ENCODE measurements around the gene NPAS3. TPM values are rescaled to one million over a fixed set of nuclear protein-coding genes. Genes with fewer than 3 reads are reported as not detected.

The NPAS3 gene
- total RNA-seq, 1 donor from 2014 or later = not detected

DNA sequence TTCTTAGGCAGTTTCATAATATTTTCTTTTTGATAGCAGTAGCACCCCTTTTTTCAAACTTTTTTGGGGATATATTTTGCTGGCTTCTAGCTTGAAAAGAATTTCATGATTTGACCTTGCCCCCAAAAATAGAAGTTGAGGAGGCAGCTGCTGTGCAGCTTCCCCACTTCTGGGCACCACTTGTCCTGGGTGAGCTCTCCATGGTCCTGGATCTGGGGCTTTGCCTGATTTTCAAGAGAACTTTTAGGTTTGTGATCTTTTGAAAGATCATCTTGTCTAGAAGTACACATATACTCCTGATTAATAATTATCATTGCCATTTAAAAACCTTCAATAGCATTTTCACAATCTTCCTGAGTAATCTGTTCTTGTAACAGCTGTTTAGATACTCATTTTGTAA lies 271.6 kb downstream of the NPAS3 start:
- no peaks in the 10 kb centered on the region for H3F3A ChIP-seq (ENCODE audit: low read depth)
- Mint-ChIP-seq H3K36me3 (peaks cover 3% of the 10 kb centered on the region), H3K4me3 (no peak overlapping the region), H3K27me3 (ENCODE audit: insufficient read depth, low read depth) (no peaks in the 10 kb centered on the region), H3K9me3 (no peaks in the 10 kb centered on the region), H3K27ac (no peak overlapping the region), H3K4me1 (peaks cover 23% of the 10 kb centered on the region)
- no peaks in the 10 kb centered on the region for H4K20me1 ChIP-seq (ENCODE audit: low read depth)
- no peak overlapping the region for H3K9ac ChIP-seq
- no peaks in the 10 kb centered on the region for H3K79me2 ChIP-seq (ENCODE audit: low read depth)
- H3K27me3 ChIP-seq = no peaks in the 10 kb centered on the region
- no peaks in the 10 kb centered on the region for H3K36me3 ChIP-seq
- no peak overlapping the region for H3K4me2 ChIP-seq
- H3K9me3 ChIP-seq (ENCODE audit: low read depth) = no peaks in the 10 kb centered on the region
- DNase-seq (ENCODE audit: low spot score) = peak; percentile 58
- no peak overlapping the region for H2AFZ ChIP-seq (replicated peaks)
- no peaks in the 10 kb centered on the region for H3K4me1 ChIP-seq
- no peak overlapping the region for H3K4me3 ChIP-seq
- no peak overlapping the region for H3K27ac ChIP-seq
- TF ChIP-seq EZH2phosphoT487 (IDR thresholded peaks at IDR 0.05) = no peak
- TF ChIP-seq EZH2 (IDR thresholded peaks at IDR 0.05) = no peak
- TF ChIP-seq, protein P1, sequence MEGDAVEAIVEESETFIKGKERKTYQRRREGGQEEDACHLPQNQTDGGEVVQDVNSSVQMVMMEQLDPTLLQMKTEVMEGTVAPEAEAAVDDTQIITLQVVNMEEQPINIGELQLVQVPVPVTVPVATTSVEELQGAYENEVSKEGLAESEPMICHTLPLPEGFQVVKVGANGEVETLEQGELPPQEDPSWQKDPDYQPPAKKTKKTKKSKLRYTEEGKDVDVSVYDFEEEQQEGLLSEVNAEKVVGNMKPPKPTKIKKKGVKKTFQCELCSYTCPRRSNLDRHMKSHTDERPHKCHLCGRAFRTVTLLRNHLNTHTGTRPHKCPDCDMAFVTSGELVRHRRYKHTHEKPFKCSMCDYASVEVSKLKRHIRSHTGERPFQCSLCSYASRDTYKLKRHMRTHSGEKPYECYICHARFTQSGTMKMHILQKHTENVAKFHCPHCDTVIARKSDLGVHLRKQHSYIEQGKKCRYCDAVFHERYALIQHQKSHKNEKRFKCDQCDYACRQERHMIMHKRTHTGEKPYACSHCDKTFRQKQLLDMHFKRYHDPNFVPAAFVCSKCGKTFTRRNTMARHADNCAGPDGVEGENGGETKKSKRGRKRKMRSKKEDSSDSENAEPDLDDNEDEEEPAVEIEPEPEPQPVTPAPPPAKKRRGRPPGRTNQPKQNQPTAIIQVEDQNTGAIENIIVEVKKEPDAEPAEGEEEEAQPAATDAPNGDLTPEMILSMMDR (IDR thresholded peaks at IDR 0.05) = no peak

DNA sequence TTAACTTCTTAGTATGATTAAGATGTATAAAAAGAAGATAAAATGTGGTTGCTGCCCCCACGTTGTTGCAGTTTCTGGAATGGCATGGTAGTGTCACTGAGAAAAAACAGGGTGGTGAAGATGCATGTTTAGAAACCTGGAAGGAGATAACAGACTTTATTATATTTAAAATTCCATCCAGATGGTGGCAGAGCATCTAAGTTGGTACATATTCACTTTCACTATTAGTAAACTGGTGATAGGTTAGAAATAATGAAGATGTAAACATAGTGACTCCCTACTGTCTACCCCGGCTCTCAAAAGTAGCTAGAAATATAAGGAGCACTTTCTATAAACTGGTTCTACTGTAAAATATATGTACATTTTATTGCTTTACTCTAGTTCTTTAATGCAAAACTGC lies 279.3 kb downstream of the NPAS3 start:
- no peaks in the 10 kb centered on the region for H3F3A ChIP-seq (ENCODE audit: low read depth)
- TF ChIP-seq EZH2 (IDR thresholded peaks at IDR 0.05) = no peak
- TF ChIP-seq EZH2phosphoT487 (IDR thresholded peaks at IDR 0.05) = no peak
- TF ChIP-seq, protein P1 (IDR thresholded peaks at IDR 0.05) = no peak
- no peak overlapping the region for H3K4me2 ChIP-seq
- no peaks in the 10 kb centered on the region for H3K4me1 ChIP-seq
- H3K9ac ChIP-seq = no peak overlapping the region
- H3K9me3 ChIP-seq (ENCODE audit: low read depth) = no peaks in the 10 kb centered on the region
- DNase-seq (ENCODE audit: low spot score) = no peak
- no peak overlapping the region for H3K4me3 Mint-ChIP-seq
- no peaks in the 10 kb centered on the region for H3K36me3 ChIP-seq
- no peak overlapping the region for H3K4me3 ChIP-seq
- no peak overlapping the region for H3K27ac Mint-ChIP-seq
- no peaks in the 10 kb centered on the region for H3K27me3 Mint-ChIP-seq (ENCODE audit: insufficient read depth, low read depth)
- peaks cover 8% of the 10 kb centered on the region for H3K36me3 Mint-ChIP-seq
- H4K20me1 ChIP-seq (ENCODE audit: low read depth) = no peaks in the 10 kb centered on the region
- no peaks in the 10 kb centered on the region for H3K4me1 Mint-ChIP-seq
- H3K27ac ChIP-seq = no peak overlapping the region
- no peaks in the 10 kb centered on the region for H3K9me3 Mint-ChIP-seq
- H3K27me3 ChIP-seq = no peaks in the 10 kb centered on the region
- H3K79me2 ChIP-seq (ENCODE audit: low read depth) = no peaks in the 10 kb centered on the region
- no peak overlapping the region for H2AFZ ChIP-seq (replicated peaks)

DNA sequence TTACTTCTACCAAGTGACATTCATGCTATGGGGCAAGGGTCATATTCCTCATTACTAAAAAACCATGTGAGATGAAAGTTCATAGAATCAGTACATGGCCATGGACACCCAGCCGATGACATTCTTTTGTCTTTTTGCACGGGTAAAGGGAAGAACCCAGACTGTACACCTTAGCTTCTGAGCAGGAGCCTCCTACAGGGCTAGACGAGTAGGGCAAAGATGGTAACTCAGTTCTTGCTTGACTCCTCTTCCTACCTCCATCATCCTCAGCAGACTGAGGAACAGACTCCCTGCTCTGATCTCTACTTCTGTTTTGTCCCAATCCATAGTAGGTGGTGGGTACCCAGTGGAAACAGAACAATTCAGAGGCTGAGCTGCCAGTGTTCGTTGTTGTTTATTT lies 281.3 kb downstream of the NPAS3 start:
- Histone ChIP-seq H3K9me3 (ENCODE audit: low read depth) (no peaks in the 10 kb centered on the region), H3K27ac (no peak overlapping the region), H3K4me2 (no peak overlapping the region), H2AFZ (replicated peaks) (no peak overlapping the region), H3K36me3 (no peaks in the 10 kb centered on the region), H3K4me3 (no peak overlapping the region), H3K79me2 (ENCODE audit: low read depth) (no peaks in the 10 kb centered on the region), H3K4me1 (no peaks in the 10 kb centered on the region), H4K20me1 (ENCODE audit: low read depth) (no peaks in the 10 kb centered on the region), H3K9ac (no peak overlapping the region), H3F3A (ENCODE audit: low read depth) (no peaks in the 10 kb centered on the region), H3K27me3 (no peaks in the 10 kb centered on the region)
- peaks cover 8% of the 10 kb centered on the region for H3K36me3 Mint-ChIP-seq
- H3K27me3 Mint-ChIP-seq (ENCODE audit: insufficient read depth, low read depth) = no peaks in the 10 kb centered on the region
- no peak for TF ChIP-seq EZH2 (IDR thresholded peaks at IDR 0.05)
- no peak for TF ChIP-seq EZH2phosphoT487 (IDR thresholded peaks at IDR 0.05)
- TF ChIP-seq, protein P1 (IDR thresholded peaks at IDR 0.05) = no peak
- H3K4me3 Mint-ChIP-seq = no peak overlapping the region
- no peaks in the 10 kb centered on the region for H3K9me3 Mint-ChIP-seq
- no peak overlapping the region for H3K27ac Mint-ChIP-seq
- no peaks in the 10 kb centered on the region for H3K4me1 Mint-ChIP-seq
- DNase-seq (ENCODE audit: low spot score) = no peak
